H1 (cell line): ENCODE measurements around the gene SENP1. TPM values are rescaled to one million over a fixed set of nuclear protein-coding genes. Genes with fewer than 3 reads are reported as not detected.

Source experiments
- BCL11A ChIP-seq, 2 experiments: IDR thresholded peaks; one replicate each; pipeline ENCODE4 v1.6.1; 2011; ENCODE audit warnings: low read depth in 2 of 2, low read length in 2 of 2, mild to moderate bottlenecking in 2 of 2
- CBX5 ChIP-seq: fragments of 300-800, 300-1000 bp; sonication (generic); IDR thresholded peaks from 2 replicates; pipeline ENCODE4 v1.7.1; 2016; ENCODE audit warnings: antibody characterized with exemption, low read length, low read depth
- EZH2 ChIP-seq: fragments of 200-600 bp; sonication (generic); IDR thresholded peaks from 2 replicates; pipeline ENCODE4 v1.7.1; 2012; ENCODE audit warnings: low read depth, mild to moderate bottlenecking, moderate library complexity, low read length, inconsistent platforms; ENCODE audit not compliant: severe bottlenecking
- KDM5A ChIP-seq: fragments of 200-600 bp; IDR thresholded peaks from 2 replicates; pipeline ENCODE4 v1.7.1; 2012; ENCODE audit warnings: mild to moderate bottlenecking, low read length, inconsistent platforms, mixed read lengths
- MAFK ChIP-seq: IDR thresholded peaks from 2 replicates; pipeline ENCODE4 v1.6.1; 2012; ENCODE audit warnings: low read depth, mild to moderate bottlenecking, improper control_type of control experiment, low read length
- NANOG ChIP-seq: IDR thresholded peaks from 2 replicates; pipeline ENCODE4 v1.6.1; 2011; ENCODE audit warnings: low read length, low read depth, mild to moderate bottlenecking, inconsistent platforms; ENCODE audit not compliant: insufficient read depth, poor library complexity, severe bottlenecking
- NRF1 ChIP-seq: IDR thresholded peaks from 2 replicates; pipeline ENCODE4 v1.6.1; 2011; ENCODE audit warnings: mild to moderate bottlenecking, low read depth, low read length, improper control_type of control experiment
- RBBP5 ChIP-seq: IDR thresholded peaks from 2 replicates; pipeline ENCODE4 v1.7.1; 2012; ENCODE audit warnings: low read depth, mild to moderate bottlenecking, inconsistent platforms, low read length, moderate library complexity, borderline replicate concordance
- RNF2 ChIP-seq: fragments of 200-900, 300-1000 bp; sonication (generic); IDR thresholded peaks from 2 replicates; pipeline ENCODE4 v1.7.1; 2016; ENCODE audit warnings: borderline replicate concordance, low read depth, mild to moderate bottlenecking, antibody characterized with exemption, low read length; ENCODE audit not compliant: poor library complexity, severe bottlenecking; ENCODE audit errors: missing control alignments
- RXRA ChIP-seq: IDR thresholded peaks from 2 replicates; pipeline ENCODE4 v1.6.1; 2011; ENCODE audit warnings: low read depth, mild to moderate bottlenecking, low read length, moderate library complexity; ENCODE audit not compliant: insufficient read depth
- polyA plus RNA-seq, 7 experiments: library from polyadenylated mRNA; depleted of rRNA in 3 of 7; stranded (reverse) in 5 of 7; unstranded in 2 of 7; fragments of >200 nt in 5 of 7; fragments of 200-250 nt in 2 of 7; gene quantifications; 1 replicate in 5 of 7; 2 replicates in 1 of 7; 4 replicates in 1 of 7; pipeline versions ENCODE4 v1.2.1 to v1.2.3, GENCODE V29; 2011 to 2013; ENCODE audit warnings: missing spikeins in 2 of 7, mixed read lengths in 2 of 7
- total RNA-seq: library from RNA; stranded (reverse); fragmentation: NEBNext Ultra II Directional; extraction: Animal tissue kit (Norgen Biotek cat#: 25700); gene quantifications from 2 replicates; pipeline ENCODE4 v1.2.1, GENCODE V29; 2021
- TF ChIP-seq, protein P1 (sequence below): IDR thresholded peaks from 2 replicates; pipeline ENCODE4 v1.6.1; 2012; ENCODE audit warnings: low read length, inconsistent platforms

SENP1 gene
- total and polyA plus RNA-seq, 2 of the 8 experiments (the other 6 are each of a cell fraction or from before 2014, with no cell fraction given): 14.2 to 31.5 TPM

DNA sequence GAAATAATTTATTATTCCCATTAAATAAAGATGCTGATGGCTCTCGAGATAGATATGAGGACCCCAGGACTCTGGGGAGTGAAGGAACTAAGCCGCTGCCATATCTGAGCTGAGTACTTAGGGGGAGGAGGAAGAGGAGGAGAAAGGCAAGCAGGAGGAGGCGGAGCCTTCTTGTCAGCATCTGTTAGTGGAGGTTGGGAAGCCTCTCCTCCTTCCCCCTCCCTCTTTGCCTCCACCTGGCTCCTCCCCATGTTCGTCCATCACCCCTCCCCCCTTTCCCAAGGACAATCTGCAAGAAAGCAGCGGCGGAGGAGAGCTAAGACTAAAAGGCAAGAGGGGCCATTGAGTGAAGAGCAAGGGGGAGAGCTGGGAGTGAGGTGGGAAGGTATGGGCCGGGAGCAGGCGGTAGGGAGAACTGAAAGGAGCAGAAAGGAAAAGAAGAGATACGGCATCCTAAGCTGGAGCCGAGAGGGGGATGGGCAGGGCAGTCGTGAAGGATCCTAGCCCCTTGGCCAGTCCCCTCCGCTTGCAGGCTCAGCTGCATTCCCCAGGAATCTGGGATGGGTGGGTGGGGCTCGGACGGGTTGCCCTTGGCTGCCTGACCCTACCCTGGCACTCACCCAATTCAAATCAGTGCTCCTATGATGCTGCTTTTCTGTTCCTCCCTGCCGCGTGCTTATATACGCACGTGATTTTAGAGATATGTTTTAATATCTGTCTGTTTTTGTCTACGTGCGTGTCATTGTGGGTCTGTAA lies 13.4 kb upstream of the SENP1 start, which contains the start of gene PFKM (continued):
- TF ChIP-seq RNF2 (no peak), NANOG (no peak), EZH2 (no peak), RBBP5 (peak; percentile 99), CBX5 (no peak), MAFK (no peak), BCL11A (IDR thresholded peaks at IDR 0.05; ENCODE audit: low read depth in 2 of 2, low read length in 2 of 2) (no peak), RXRA (no peak), NRF1 (no peak), KDM5A (no peak)
- TF ChIP-seq, protein P1, sequence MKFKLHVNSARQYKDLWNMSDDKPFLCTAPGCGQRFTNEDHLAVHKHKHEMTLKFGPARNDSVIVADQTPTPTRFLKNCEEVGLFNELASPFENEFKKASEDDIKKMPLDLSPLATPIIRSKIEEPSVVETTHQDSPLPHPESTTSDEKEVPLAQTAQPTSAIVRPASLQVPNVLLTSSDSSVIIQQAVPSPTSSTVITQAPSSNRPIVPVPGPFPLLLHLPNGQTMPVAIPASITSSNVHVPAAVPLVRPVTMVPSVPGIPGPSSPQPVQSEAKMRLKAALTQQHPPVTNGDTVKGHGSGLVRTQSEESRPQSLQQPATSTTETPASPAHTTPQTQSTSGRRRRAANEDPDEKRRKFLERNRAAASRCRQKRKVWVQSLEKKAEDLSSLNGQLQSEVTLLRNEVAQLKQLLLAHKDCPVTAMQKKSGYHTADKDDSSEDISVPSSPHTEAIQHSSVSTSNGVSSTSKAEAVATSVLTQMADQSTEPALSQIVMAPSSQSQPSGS: no peak
- TF ChIP-seq, all 59 proteins: peak for 13
